NCI-H1694 (cell line): ENCODE measurements around the gene KDM6A.
"Not testable (repeated sequence)": the region's sequence is repeated elsewhere in the genome, so short reads cannot be mapped to it uniquely, and the experiment has no call there.

Experiments used
- DNase-seq: peaks from one replicate; lab custom pipeline; 2025; lab: John Stamatoyannopoulos, UW

KDM6A gene

DNA sequence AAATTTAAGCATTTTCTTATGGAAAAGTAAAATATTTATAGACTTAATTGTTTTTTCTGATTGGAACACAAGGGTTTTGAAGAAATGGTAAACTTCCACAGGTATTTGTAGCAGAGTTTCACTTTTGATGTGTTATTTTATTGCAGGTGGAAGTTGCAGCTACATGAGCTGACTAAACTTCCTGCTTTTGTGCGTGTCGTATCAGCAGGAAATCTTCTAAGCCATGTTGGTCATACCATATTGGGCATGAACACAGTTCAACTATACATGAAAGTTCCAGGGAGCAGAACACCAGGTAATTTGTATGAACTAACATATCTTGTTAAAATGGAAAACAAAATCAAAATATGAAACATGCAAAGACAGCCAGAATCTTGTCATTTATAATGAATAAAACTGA is 210.3 kb downstream of the KDM6A start:
- no peak for DNase-seq

- no peak for DNase-seq
Observed at GRCh38 chrX:45110494-45110893, 237.5 kb downstream of the KDM6A start.

DNA sequence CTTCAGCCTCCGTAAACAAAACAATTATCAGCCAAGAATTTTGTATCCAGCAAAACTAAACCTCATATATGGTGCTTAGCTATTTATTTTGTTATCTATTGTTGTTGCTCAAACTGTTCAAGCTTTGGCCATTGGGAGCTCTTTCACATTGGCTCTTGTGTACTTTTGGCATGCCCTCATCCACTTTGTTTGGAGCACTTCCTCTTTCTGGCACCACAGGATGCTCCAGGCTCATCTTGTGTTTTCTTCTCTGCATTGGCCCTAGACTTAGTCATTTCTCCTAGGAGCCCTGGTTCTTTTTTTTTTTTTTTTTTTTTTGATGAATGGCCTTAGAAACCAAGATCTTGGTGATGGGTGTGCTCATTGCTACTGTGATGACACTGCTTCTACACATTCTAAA is 253.2 kb downstream of the KDM6A start:
- DNase-seq: no peak

DNA sequence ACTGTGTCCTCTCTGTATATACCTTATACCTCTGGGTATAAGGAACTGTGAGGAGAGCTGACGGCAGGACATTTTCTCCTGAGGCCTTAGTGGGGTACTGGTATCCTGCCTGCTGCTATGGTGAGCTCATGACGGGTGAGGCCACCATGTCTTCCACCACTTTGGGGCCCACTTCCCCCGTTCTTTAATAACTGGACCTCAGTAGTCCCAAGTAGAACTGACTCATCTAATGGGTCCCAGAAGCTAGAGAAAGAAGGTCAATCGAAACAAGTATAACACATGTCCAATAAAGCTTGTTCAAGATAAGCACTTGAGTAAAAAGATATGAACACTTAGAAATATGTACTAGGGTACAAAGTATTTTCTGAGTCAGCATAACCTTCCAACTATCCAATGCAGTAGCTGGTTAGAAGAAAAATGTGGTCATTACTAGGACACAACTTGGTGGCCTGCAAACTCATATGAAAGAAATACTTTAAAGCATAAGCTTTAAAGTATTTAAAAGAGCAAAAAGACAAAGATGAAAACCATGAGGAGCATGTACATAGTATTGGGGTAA is 256.0 kb downstream of the KDM6A start:
- DNase-seq: no peak

- no peak for DNase-seq
Observed at GRCh38 chrX:45133465-45133864, 260.5 kb downstream of the KDM6A start.

- no peak for DNase-seq
Observed at GRCh38 chrX:45134315-45134731, 261.3 kb downstream of the KDM6A start.

DNA sequence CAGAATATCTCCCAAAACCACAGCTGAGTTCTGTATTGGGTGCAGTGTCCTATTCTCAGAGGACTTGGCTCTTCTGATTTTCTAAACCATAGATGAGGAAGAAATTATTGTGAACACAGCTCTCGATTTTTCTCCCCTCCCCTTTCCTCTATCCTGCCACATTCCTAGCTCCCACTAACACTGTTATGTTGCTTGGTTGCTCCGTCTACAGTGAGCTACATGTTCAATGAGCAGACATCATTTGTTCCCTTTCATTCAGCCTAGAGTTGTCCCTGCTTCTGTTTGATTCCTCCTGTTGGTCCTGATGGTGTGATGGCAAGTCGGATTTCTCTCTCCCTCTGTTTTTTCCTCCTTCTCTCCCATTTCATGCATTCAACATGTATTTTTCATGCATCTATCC is 261.8 kb downstream of the KDM6A start:
- DNase-seq: no peak

- not testable (repeated sequence) for DNase-seq
Observed at GRCh38 chrX:45135391-45136075, 262.5 kb downstream of the KDM6A start.

DNA sequence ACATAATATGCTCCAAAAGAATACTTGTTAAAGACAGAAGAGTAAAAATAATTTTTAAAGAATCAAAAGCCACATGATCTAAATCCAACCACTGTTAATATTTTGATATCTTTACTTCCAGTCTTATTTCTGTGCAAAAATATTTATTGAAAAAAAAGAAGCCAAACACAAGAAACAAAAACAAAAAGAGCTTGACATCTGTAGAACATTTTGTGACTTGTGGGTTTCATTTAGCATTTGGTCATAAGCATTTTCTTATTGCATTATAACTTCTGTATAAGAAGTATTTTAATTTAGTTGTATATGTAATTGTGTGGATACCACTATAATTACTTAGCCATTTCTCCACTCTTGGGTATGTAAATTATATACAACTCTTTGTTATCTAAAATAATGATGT is 264.5 kb downstream of the KDM6A start:
- no peak for DNase-seq

DNA sequence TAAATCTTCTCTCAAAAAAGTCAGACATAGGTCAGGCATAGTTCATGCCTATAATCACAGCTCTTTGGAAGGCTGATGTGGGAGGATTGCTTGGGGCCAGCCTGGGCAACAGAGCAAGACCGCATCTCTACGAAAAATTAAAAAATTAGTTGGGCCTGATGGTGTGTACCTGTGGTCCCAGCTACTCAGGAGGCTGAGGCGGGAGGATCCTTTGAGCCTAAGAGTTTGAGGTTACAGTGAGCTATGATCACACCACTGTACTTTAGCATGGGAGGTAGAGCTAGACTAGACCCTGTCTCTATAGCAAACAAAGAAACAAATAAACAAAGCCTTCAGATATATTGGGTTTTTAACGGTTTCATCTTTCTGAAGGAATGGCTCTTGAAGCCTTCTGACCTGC is 265.5 kb downstream of the KDM6A start:
- no peak for DNase-seq

DNA sequence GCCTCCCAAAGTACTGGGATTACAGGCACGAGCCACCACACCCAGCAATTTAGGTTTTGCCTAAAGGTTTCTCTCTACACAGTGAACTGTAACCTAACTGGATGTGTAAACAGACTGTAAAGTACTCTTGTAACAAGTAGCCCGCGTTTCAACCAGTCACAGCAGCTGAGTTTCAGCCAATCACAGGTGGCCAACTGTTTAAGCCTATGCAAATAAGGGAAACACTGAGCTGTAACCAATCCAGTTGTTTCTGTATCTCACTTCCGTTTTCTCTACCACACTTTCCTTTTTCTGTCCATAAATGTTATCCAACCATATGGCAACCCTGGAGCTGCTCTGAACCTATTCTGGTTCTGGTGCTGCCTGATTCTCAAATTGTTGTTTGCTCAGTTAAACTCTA is 267.8 kb downstream of the KDM6A start:
- no peak for DNase-seq

DNA sequence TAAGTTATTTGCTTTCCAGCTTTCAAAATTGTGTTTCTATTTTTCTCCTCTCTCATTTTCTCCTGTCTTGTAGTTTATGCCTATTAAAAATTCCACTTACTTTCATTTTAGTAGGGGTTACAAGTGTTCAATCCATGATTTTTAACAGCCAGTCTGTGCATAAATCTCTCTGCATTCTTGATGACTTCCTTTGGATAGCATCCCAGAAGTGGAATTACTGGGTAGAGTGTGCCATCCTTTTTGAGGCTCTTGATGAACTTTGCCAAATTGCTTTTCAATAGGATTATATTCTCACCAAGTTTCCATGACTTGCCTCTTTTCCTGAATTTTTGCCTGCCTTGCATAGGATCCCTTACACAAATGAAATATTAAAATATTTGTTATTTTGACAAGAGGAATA is 269.2 kb downstream of the KDM6A start:
- DNase-seq: no peak

GRCh38 chrX:45143455-45143854 is 270.5 kb downstream of the KDM6A start:
- no peak for DNase-seq

GRCh38 chrX:45145492-45146215 is 272.7 kb downstream of the KDM6A start:
- no peak for DNase-seq

GRCh38 chrX:45150821-45151220 is 277.8 kb downstream of the KDM6A start:
- DNase-seq: no peak

DNA sequence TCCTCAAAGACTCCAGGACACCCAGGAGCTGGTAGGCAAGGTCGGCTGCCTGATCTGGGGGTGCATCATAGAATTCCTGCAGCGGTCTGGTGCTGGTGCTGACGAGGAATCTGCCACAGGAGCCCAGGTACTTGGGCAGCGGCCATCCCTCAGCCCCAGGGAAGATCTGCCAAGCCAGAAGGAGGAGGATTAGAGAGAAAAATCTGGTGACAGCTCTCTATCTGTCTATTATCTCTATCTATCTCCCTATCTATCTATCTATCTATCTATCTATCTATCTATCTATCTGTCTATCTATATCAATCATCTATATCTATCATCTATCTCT is 281.0 kb downstream of the KDM6A start:
- DNase-seq: no peak

DNA sequence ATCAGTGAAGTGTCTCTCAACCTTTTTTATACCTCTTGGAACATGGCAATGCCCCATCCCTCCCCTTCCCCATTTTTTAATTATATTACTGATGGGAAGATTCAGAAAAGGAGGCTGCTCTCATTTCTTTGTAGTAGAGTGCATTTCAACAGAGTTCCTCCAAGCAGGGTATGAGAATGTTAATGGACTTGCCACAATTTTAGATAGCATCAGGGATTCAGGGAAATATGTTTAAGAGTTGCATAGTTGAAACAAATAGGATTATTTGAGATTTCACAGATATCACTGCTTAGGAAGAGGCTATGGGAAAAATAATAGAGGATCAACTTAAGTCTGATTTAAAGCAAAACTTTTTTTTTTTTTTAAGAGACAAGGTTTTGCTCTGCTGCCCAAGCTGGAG is 281.5 kb downstream of the KDM6A start:
- DNase-seq: no peak

DNA sequence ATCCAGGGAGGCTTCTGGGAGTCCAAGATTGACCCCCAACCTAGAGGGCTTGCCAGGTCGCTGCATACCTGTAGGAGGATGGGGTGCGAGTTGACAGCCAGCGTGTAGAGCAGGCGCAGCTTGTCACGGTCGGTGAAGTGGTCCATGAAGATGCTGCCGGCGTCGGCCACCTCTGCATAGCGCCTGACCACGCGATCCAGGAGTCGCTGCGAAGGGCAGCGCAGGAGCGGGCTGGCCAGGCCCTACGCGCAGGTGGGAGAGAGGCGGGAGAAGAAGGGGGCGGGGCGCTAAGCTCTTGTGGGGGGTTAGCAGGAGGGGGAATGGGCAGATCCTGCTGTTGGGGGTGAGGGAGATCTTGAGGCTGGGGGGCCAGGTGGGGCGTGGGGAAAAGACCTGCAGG is 284.7 kb downstream of the KDM6A start:
- no peak for DNase-seq
